GM21367 (cell line): ENCODE measurements around the gene HES2.
"Not testable (repeated sequence)": the region's sequence is repeated elsewhere in the genome, so short reads cannot be mapped to it uniquely, and the experiment has no call there.

Experiments
- ATAC-seq: cut with Tn5 transposase; IDR thresholded peaks from one replicate; pipeline ENCODE4 v1.9.1; 2021; ENCODE audit not compliant: unreplicated experiment

HES2 gene

DNA sequence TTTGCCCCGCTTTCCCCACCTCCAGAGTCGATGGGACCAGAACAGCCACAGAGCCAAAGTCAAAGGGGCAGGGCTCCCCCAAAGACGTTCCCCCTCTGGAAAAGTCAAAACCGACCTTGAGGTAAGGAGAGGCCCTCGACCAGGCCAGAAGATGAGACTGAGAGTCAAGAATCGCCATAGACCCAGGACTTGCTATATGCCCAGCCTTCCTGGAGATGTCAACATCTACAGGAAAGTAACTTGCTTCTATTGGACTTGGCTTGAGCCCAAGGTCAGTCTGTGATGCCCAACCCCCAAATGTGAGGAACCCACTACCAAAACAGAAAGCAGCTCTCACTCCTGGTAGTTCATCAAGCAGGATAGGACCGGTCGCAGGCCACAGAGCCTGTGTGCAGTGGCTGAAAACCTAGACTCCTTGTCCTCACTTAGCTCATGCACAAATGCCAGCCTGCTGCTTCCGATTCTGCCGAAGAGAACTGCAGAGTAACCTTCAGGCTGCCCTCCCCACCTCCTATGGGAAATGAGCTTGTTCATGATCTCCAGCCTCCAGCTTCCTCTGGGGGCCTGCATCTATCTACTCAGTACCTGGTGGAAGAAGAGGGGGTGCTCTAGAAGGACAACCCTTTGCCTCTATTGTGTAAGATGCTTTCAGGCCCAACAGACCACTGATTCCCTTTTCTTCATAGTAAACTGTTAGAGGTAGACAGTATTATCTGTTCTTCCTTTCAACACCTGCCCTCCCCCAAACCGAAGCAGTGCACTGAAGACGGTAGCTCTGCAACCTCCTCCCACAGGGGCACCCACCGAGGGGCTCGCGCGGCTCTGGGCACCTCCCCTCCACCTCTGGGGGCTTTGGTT is 27.5 kb downstream of the HES2 start:
- ATAC-seq, result peak; percentile 2

DNA sequence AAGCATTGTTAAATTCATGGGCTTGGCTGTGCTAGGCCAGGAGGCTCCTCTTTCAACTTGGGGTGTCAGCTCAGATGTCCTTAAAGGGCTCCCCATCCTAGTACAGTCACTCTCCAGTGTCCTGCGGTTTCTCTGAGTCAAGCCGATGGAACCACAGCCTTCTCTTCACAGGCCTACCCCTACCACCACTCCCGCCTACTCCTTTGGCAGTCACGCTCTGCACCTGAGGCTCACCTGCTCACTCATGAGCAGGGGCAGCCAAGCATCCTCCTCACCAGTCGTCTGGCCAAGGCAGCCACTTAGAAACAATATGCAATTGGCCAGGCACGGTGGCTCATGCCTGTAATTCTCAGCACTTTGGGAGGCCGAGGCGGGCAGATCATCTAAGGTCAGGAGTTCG is 29.7 kb downstream of the HES2 start:
- no peak for ATAC-seq

- no peak for ATAC-seq
Observed at GRCh38 chr1:6386371-6386949, 33.3 kb downstream of the HES2 start.

DNA sequence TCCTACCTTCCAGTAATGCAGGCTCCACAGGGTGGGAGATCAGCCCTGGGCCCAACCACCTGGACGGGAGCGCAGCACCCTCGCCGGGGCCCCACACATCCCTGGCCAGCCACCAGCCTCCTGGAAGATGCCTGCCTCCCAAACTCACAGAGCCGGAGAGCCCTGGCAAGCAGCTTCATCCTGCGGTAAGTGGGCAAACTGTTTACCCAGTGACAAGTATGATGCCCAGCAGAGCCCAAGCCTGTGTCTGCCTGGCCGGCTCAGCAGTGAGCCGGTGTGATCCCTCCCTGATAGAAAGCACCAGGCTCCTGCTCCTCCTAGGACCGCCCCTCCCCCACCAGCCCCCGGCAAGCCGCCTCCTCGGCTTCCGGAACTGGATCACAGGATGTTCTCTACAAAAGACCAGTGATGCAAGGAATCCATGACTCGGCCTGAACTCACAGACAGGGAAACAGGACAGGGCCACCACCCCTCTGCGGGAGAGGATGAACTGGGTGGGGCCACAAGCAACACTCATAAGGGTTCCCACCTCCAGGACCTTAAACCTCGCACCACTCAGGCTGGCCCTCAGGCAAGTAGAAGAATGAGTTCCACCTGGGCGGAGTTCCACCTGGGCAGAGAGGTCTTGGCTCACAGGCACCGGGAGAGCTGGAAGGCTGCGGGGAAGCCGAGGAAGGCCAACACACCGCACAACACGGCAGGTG is 34.1 kb downstream of the HES2 start:
- no peak for ATAC-seq

DNA sequence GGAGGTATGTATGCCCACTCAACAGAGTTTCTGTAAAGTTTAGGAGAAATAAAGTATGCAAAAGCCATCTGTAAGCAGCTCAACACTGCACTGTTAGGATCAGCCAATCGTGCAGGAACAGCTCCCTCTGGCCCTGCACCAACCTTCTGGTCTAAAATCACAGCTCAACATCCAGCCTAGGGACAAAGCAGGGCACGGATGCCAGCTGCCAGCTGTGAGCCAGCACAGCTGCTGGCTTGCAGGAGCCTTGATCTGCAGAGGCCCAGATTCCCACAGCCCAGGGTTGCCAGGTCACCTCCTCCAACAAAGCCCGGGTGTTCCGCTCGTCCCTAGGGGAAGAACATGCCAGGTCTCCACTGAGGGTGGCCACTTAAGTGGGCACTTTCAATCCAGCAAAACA is 34.8 kb downstream of the HES2 start:
- no peak for ATAC-seq

GRCh38 chr1:6384135-6384534 is 35.6 kb downstream of the HES2 start:
- ATAC-seq, result no peak

GRCh38 chr1:6380037-6380436 is 39.7 kb downstream of the HES2 start:
- no peak for ATAC-seq

DNA sequence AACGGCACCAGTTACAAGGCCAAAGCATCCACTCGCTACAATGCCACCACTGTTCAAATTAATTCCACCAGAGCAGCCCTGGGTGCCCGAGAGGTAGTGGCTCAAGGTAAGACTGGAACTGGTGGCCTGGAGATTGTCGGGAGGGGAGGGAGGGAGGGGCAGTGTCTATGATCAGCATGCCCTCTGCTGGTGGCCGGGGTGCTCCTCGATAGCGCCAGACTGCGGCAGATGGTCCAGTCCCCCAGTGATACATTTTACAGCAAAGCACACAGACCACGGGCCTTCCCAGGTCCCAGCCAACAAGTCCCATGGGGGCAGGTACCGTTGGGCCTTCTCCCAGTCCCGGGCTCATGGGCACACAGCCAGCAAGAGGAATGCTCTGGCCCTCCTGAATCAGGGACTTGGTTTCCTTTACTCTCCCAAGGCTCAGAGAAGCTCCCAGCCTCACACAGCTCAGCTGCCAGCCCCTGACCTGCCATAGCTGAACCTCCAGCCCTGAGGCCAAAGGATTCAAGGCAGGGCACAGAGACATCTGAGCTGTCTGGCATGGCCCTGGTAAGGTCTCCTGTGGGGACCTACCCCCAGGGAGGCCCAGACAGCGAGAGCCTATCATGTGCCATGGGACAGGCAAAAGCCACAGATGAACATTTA is 41.5 kb downstream of the HES2 start:
- no peak for ATAC-seq

DNA sequence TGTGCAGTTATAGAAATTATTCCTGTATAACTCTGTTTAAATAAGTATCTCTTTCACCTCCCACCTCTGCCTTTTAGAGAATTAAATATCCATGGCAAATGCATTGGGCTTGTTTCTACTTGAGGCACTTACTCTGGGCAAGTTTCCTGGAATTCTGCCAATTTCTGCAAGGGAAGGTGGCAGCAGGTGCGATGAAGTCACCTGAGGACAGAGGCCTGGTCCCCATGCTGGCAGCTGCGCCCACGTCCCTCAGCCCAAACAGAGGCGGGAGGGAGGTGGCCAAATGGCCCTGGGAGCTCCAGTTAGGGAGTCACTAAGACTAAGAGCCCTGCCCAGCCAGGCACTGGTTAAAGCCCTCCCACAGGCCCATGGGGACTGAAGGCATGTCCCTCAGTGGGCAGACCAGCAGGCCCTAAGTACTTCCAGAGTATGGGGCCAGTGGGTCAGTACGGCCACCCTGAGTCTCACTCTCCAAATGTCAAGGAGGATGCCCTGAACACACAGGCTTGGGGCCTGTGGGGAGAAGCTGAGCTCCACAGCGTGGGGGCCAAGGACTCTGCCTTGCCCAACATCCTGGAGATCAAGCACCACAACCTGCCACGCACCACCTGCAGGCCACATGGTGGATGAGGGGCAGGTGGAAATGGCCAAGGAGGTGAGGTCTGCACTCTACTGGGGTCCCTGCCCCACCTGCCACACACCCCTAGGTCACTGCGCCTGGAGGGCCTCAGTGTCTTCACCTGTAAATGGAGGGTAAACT is 45.6 kb downstream of the HES2 start:
- ATAC-seq, result no peak

DNA sequence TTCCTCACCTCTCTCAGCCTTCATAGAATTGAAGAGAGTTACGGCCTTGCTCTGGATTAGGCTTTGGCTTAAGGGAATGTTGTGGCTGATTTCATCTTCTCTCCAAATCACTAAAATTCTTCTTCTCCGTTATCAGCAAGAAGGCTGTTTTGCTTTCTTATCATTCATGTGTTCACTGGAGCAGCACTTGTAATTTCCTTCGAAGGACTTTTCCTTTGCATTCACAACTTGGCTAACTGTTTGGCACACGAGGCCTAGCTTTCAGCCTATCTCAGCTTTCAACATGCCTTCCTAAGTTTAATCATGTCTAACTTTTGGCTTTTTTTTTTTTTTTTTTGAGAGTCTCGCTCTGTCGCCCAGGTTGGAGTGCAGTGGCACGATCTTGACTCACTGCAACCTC is 47.5 kb downstream of the HES2 start:
- ATAC-seq, result not testable (repeated sequence)

GRCh38 chr1:6370006-6370405 is 49.7 kb downstream of the HES2 start:
- no peak for ATAC-seq

DNA sequence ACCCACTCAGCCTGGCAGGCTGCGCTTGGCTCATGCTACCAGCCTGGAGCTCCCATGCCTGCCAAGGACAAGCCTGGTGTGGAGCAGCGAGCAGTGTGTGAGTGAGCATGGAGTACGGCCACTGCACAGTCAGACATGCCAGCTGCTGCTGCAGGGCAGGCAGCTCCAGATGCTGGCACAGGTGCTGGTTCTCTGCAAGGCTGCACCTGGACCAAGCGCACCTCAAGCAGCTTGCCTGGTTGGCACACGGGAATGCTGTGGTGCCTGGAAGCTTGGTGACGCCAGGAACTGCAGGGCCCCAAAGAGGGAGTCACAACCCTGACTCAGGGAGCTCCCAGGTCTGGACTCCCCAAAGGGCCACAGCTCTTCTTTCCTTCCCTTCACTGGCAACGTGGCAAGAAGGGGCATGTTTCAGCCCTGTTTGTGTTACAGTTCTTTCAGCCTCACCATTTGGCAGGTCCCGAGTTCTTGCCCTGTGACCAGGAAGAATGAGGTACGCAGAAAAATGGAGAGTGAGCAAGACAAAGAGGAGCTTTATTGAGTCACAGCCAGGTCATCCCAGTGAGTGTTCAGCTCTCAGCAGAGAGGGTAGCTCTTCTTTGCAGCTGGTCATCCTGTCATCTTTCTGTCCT is 52.2 kb downstream of the HES2 start:
- ATAC-seq, result no peak

- ATAC-seq, result no peak
Observed at GRCh38 chr1:6365047-6365446, 54.7 kb downstream of the HES2 start.

- not testable (repeated sequence) for ATAC-seq
Observed at GRCh38 chr1:6363085-6363884, 56.4 kb downstream of the HES2 start.
